Ascending aorta (tissue), 2 donors: Measurements from ENCODE around the gene ADAM22. TPM values are rescaled to one million over a fixed set of nuclear protein-coding genes. Genes with fewer than 3 reads are reported as not detected.

Experiments used
- DNase-seq, 2 donors: peaks; one replicate each; pipeline ENCODE4 v3.0.0-alpha.2; 2019; ENCODE audit warnings: low spot score in 2 of 2
- H3K27ac ChIP-seq, 2 donors: fragments of 200-600 bp; sonication (generic); one replicate each; pipeline ENCODE4 v1.5.1; 2016 to 2017; ENCODE audit warnings: mild to moderate bottlenecking in 1 of 2
- H3K27me3 ChIP-seq: fragments of 200-600 bp; sonication (generic); one replicate; pipeline ENCODE4 v1.5.1; 2017
- H3K36me3 ChIP-seq, 2 donors: fragments of 200-600 bp; sonication (generic); one replicate each; pipeline ENCODE4 v1.5.1; 2016
- H3K4me1 ChIP-seq, 2 donors: fragments of 200-600 bp; sonication (generic); one replicate each; pipeline ENCODE4 v1.5.1; 2016 to 2017; ENCODE audit warnings: mild to moderate bottlenecking in 1 of 2
- H3K4me3 ChIP-seq, 2 donors: fragments of 200-600 bp; sonication (generic); one replicate each; pipeline ENCODE4 v1.5.1; 2016 to 2017; ENCODE audit warnings: mild to moderate bottlenecking in 1 of 2
- H3K9me3 ChIP-seq, 2 donors: fragments of 200-600 bp; sonication (generic); one replicate each; pipeline ENCODE4 v1.5.1; 2016
- CTCF ChIP-seq, 3 experiments: fragments of 200-600 bp in 2 of 3; fragments of 450-650 bp in 1 of 3; sonication (generic) in 2 of 3; IDR thresholded peaks; one replicate each; pipeline ENCODE4 v1.5.1; 2016 to 2019; ENCODE audit warnings: antibody characterized with exemption in 3 of 3, mild to moderate bottlenecking in 1 of 3, moderate library complexity in 1 of 3
- intact Hi-C: fragments of 100-400 bp; cut with DNase I; formaldehyde crosslinking; loops from one replicate; pipeline ENCODE4 v1.15.1; 2023
- total RNA-seq: library from RNA; depleted of rRNA; stranded (reverse); fragments of >200 nt; gene quantifications from one replicate; pipeline ENCODE4 v1.1.0, GENCODE V29; 2016

Gene ADAM22
- total RNA-seq, 1 donor from 2014 or later = 0.85 TPM

- H3K9me3 ChIP-seq = no peaks in the 10 kb centered on the region
- intact Hi-C loops = no loop called here
- H3K4me1 ChIP-seq = no peaks in the 10 kb centered on the region
- no peak for TF ChIP-seq CTCF (IDR thresholded peaks at IDR 0.05)
- DNase-seq = no peak
- H3K4me3 ChIP-seq = no peak overlapping the region
- H3K27ac ChIP-seq = no peak overlapping the region
- H3K27me3 ChIP-seq = no peaks in the 10 kb centered on the region
- H3K36me3 ChIP-seq = no peaks in the 10 kb centered on the region
These were observed 138.1 kb downstream of the ADAM22 start for GRCh38 chr7:88071994-88072714.

- DNase-seq = no peak
- intact Hi-C loops = no loop called here
- no peak for TF ChIP-seq CTCF (IDR thresholded peaks at IDR 0.05)
- no peaks in the 10 kb centered on the region for H3K27me3 ChIP-seq
- no peak overlapping the region for H3K27ac ChIP-seq
- no peak overlapping the region for H3K4me3 ChIP-seq
- H3K9me3 ChIP-seq = no peaks in the 10 kb centered on the region
- H3K4me1 ChIP-seq = no peaks in the 10 kb centered on the region
- no peaks in the 10 kb centered on the region for H3K36me3 ChIP-seq
These were observed 138.6 kb downstream of the ADAM22 start for GRCh38 chr7:88072715-88073055.

GRCh38 chr7:88073626-88074025 lies 139.6 kb downstream of the ADAM22 start:
- Histone ChIP-seq H3K27ac (no peak overlapping the region), H3K27me3 (no peaks in the 10 kb centered on the region), H3K4me1 (no peaks in the 10 kb centered on the region), H3K9me3 (no peaks in the 10 kb centered on the region), H3K4me3 (no peak overlapping the region), H3K36me3 (no peaks in the 10 kb centered on the region)
- no peak for DNase-seq
- TF ChIP-seq CTCF (IDR thresholded peaks at IDR 0.05) = no peak
- intact Hi-C loops = no loop called here

GRCh38 chr7:88075216-88075615 lies 141.2 kb downstream of the ADAM22 start:
- H3K27ac ChIP-seq = no peak overlapping the region
- no peak for DNase-seq
- no peaks in the 10 kb centered on the region for H3K9me3 ChIP-seq
- TF ChIP-seq CTCF (IDR thresholded peaks at IDR 0.05) = no peak
- H3K36me3 ChIP-seq = no peaks in the 10 kb centered on the region
- no peak overlapping the region for H3K4me3 ChIP-seq
- H3K4me1 ChIP-seq = no peaks in the 10 kb centered on the region
- no peaks in the 10 kb centered on the region for H3K27me3 ChIP-seq
- intact Hi-C loops = no loop called here

- Histone ChIP-seq H3K4me1 (no peaks in the 10 kb centered on the region), H3K27ac (no peak overlapping the region), H3K27me3 (no peaks in the 10 kb centered on the region), H3K4me3 (no peak overlapping the region), H3K9me3 (no peaks in the 10 kb centered on the region), H3K36me3 (no peaks in the 10 kb centered on the region)
- DNase-seq = no peak
- TF ChIP-seq CTCF (IDR thresholded peaks at IDR 0.05) = no peak
- intact Hi-C loops = no loop called here
These were observed 149.8 kb downstream of the ADAM22 start for GRCh38 chr7:88083883-88084282.

GRCh38 chr7:88089561-88089960 lies 155.5 kb downstream of the ADAM22 start:
- Histone ChIP-seq H3K27me3 (no peaks in the 10 kb centered on the region), H3K9me3 (no peaks in the 10 kb centered on the region), H3K4me3 (no peak overlapping the region), H3K4me1 (no peaks in the 10 kb centered on the region), H3K27ac (no peak overlapping the region), H3K36me3 (no peaks in the 10 kb centered on the region)
- TF ChIP-seq CTCF (IDR thresholded peaks at IDR 0.05) = no peak
- no peak for DNase-seq
- intact Hi-C loops = no loop called here
